Vagina (tissue), 2 donors: ENCODE data around the gene RHBDL2.

ENCODE experiments used
- POLR2A ChIP-seq, 2 donors: fragments of 450-650 bp; IDR thresholded peaks; one replicate each; pipeline ENCODE4 v1.6.1; 2017; ENCODE audit warnings: antibody characterized with exemption in 2 of 2, mild to moderate bottlenecking in 2 of 2, moderate library complexity in 2 of 2
- TF ChIP-seq, protein P1 (sequence below), 3 experiments: fragments of 450-650 bp in 2 of 3; fragments of 200-600 bp in 1 of 3; sonication (generic) in 1 of 3; IDR thresholded peaks; one replicate each; pipeline ENCODE4 v1.5.1; 2017 to 2019; ENCODE audit warnings: antibody characterized with exemption in 3 of 3, mild to moderate bottlenecking in 2 of 3, moderate library complexity in 2 of 3

DNA sequence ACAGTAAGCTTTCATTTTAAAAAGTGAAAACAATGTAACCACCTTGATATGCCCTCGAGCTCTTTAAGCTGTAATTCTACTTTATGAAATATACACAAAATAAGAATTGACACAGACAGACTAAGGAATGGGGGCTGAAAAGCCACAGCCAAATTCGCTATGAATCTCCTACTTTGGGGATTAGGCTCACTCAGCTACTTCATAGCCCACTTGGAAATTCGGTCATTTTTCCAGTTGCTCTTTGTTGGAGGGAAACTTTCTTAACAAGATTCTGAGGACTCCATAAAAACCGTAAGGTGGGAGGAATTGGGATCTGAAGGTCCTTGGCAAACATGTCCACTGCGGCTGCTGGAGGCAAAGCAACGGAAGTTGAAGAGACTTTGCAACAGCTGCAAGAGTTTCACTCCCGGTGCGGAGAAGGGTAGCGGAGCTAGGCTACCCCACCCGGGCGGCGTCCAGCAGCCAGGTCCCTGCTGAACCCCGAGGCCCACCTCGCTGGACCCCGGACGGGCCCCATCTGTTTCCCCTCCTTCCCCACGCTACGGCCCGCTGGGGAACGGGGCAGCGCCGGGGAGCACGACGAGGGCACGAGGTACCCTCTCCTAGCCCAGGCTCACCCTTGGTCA is 69.1 kb downstream of the RHBDL2 start:
- TF ChIP-seq POLR2A (IDR thresholded peaks at IDR 0.05): no peak
- TF ChIP-seq, protein P1, sequence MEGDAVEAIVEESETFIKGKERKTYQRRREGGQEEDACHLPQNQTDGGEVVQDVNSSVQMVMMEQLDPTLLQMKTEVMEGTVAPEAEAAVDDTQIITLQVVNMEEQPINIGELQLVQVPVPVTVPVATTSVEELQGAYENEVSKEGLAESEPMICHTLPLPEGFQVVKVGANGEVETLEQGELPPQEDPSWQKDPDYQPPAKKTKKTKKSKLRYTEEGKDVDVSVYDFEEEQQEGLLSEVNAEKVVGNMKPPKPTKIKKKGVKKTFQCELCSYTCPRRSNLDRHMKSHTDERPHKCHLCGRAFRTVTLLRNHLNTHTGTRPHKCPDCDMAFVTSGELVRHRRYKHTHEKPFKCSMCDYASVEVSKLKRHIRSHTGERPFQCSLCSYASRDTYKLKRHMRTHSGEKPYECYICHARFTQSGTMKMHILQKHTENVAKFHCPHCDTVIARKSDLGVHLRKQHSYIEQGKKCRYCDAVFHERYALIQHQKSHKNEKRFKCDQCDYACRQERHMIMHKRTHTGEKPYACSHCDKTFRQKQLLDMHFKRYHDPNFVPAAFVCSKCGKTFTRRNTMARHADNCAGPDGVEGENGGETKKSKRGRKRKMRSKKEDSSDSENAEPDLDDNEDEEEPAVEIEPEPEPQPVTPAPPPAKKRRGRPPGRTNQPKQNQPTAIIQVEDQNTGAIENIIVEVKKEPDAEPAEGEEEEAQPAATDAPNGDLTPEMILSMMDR (IDR thresholded peaks at IDR 0.05): no peak
